Right lung (tissue), 5 donors: Measurements from ENCODE around the gene C20orf204. TPM values are rescaled to one million over a fixed set of nuclear protein-coding genes. Genes with fewer than 3 reads are reported as not detected.
A peak's percentile ranks its signal among the peaks of the same experiment; 100 is the strongest.

Experiments
- DNase-seq, 2 donors: peaks; one replicate each; pipeline ENCODE4 v3.0.0-alpha.2; 2013
- polyA plus RNA-seq, 5 donors: library from polyadenylated mRNA; unstranded; fragments of 120-200 nt; gene quantifications; one replicate each; pipeline versions ENCODE4 v1.2.1 to v1.2.3, GENCODE V29; 2013; ENCODE audit warnings: inconsistent platforms in 1 of 5, low replicate concordance in 1 of 5; ENCODE audit not compliant: insufficient read length in 5 of 5, insufficient read depth in 1 of 5

Gene C20orf204
- polyA plus RNA-seq, 5 donors: 0.66 to 1.7 (median 1.1) TPM

DNA sequence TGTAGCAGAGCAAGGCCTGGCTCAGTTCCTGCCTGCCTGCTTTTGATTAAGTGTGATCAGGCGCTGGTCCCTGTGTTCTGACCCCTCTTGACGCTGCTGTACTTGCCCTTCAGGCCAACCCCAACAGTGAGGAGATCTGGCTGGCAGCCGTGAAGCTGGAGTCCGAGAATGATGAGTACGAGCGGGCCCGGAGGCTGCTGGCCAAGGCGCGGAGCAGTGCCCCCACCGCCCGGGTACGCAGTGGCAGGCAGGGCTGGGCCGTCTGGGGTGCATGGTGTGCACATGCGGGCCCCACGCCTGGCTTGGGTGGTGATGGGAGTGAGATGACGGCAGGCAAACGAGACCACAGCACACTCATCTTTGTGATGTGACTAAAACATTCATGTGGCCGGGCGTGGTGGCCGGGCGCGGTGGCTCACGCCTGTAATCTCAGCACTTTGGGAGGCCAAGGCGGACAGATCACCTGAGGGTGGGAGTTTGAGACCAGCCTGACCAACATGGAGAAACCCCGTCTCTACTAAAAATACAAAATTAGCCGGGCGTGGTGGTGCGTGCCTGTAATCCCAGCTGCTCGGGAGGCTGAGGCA is 10.1 kb upstream of the C20orf204 start:
- DNase-seq: no peak

GRCh38 chr20:64027981-64028685 is 7.8 kb upstream of the C20orf204 start:
- DNase-seq: no peak

GRCh38 chr20:64029293-64030117 is 6.5 kb upstream of the C20orf204 start:
- DNase-seq: no peak

DNA sequence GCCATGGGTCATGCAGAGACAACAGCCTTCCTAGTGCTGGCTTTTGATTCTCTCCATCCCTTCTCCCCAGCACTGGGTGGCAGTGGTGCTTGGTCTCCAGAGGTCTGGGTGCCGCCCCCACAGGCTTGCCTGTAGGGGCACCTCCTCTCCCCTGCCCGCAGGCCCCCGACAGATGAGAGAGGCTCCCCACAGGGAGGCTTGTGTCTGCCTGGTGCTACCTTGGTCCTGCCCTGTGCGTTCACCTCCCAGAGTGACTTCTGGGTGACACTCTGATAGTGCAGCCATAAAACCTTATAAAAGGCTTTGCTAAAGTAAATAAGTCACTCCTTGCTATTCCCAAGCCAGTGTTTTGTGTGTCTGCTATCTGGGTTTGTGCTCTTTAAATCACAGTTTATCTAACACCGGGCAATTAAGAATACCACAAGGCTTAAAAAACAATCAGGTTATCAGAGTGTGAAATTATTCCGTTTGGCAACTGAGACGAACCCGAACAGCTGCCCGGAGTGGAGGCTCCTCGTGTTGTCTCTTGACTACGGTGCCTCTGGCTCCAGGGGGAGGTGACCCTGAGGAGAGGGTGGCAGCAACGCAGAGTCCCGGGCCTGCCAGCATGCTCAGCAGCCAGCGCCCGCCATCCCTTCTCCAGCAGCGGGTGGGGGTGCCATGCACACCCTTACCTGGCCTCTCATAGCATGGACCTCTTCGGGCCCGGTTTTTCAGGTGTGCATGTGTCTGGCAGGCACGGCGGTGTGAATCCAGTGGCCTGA is 5.4 kb upstream of the C20orf204 start:
- DNase-seq: no peak

DNA sequence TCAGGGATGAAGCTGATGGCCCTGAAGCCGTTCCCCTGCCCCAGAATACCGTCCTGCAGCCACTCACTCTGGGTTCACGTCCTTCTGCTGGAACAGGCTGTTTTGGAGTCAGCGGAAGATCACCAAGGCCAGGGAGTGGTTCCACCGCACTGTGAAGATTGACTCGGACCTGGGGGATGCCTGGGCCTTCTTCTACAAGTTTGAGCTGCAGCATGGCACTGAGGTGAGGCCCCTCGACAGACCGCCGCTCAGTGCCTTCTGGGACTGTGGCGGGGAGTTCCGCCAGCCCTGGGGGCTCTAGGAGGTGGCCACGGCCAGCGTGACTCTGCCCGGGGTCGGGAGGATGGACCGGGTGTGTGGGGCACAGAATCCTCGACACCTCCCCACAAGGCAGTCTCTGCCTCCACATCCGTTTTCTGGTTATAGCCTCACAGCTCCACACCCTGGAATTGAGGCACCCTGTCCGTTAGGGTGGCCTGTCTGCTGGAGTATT is 4.1 kb upstream of the C20orf204 start:
- DNase-seq: no peak

DNA sequence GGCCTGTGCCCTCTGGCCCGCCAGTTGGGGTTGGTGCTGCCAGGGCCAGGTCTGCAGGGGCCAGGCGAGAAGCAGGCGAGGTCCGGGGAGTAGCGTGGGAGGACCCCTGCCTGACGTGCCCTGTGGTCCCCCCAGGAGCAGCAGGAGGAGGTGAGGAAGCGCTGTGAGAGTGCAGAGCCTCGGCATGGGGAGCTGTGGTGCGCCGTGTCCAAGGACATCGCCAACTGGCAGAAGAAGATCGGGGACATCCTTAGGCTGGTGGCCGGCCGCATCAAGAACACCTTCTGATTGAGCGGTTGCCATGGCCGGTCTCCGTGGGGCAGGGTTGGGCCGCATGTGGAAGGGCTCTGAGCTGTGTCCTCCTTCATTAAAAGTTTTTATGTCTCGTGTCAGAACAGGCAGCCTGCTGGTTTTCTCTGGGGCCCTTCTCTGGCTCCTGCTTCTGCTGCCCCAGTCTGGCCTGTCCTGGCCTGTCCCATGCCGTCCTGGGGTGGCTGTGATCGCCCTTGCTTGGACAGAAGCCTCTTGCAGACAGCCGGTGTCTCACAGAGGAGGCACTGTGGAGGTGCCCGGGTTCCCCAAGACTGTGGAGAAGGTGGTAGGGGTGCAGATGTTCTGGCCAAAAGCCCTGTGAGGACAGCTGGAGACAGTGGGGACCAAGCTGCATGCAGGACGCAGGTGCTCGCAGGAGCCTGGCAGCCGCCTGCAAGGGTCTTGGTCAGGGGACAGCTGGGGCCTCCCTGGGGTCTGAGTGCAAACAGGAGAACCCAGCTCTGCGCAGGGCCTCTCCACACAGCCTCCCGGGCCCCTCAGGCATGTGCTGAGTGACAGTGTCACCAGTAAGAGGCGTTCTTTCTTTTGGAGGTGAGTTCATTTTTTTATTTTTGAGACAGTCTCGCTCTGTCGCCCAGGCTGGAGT is 3.0 kb upstream of the C20orf204 start:
- no peak for DNase-seq

DNA sequence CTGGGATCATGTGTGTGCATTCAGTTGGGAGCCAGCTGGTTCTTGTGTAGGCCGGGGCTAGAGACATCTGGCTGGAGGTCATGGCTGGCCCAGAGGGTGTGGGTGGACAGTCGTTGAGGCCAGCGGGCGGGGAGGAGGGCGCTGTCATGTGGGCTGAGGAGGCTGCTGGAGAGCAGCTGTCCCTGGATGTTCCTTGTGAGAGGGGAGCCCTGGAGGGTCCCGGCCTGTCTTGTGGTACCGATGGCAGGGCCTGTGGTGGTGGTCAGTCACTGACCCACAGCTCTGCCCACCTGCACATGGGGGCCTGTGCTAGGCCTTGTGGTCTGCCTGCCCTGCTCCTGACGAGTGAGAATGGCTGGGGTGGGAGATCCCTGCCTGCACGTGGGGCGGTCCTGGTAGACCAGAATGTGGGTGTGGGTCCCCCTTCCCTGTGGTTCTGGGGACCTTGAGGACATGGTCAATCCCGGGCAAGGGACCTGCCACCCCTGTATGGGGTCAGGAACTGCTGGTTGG is 1.9 kb upstream of the C20orf204 start:
- no peak for DNase-seq

GRCh38 chr20:64035066-64035932 is 683 bp upstream of the C20orf204 start:
- no peak for DNase-seq

GRCh38 chr20:64036346-64037198 is 590 bp downstream of the C20orf204 start:
- no peak for DNase-seq

- no peak for DNase-seq
Observed at GRCh38 chr20:64037199-64037497, 1.2 kb downstream of the C20orf204 start.

DNA sequence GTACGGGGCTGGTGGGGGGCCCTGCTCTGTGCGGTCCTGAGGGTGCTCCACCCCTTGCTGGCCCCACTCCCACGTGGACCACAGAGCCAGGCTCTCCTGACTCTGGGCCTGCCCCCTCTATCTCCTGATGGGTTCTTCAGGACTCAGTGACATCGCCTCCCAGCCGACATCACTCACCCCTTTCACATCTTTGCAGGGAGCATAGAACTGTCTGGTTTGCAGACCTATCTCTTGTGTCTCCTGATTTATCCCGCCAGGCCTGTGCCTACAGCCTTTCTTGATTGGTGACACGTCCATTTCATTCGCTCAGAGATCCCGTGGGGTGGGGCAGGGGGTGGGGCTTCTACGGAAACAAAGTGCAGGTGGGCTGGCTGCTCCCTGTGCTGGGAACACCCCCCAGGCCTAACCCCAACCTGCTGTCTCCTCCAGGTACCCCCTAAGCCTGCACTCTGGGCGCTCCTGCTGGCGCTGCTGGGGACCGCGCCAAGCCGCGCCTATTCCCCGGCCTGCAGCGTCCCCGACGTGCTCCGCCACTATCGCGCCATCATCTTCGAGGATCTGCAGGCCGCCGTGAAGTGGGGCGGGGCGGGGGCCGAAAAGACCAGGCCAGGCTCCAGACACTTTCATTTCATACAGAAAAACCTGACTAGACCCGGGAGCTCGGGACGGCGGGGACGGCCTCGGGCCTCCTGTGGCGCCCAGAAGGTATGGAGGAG is 1.7 kb downstream of the C20orf204 start:
- DNase-seq: no peak

GRCh38 chr20:64038224-64038564 is 2.2 kb downstream of the C20orf204 start:
- DNase-seq: no peak

DNA sequence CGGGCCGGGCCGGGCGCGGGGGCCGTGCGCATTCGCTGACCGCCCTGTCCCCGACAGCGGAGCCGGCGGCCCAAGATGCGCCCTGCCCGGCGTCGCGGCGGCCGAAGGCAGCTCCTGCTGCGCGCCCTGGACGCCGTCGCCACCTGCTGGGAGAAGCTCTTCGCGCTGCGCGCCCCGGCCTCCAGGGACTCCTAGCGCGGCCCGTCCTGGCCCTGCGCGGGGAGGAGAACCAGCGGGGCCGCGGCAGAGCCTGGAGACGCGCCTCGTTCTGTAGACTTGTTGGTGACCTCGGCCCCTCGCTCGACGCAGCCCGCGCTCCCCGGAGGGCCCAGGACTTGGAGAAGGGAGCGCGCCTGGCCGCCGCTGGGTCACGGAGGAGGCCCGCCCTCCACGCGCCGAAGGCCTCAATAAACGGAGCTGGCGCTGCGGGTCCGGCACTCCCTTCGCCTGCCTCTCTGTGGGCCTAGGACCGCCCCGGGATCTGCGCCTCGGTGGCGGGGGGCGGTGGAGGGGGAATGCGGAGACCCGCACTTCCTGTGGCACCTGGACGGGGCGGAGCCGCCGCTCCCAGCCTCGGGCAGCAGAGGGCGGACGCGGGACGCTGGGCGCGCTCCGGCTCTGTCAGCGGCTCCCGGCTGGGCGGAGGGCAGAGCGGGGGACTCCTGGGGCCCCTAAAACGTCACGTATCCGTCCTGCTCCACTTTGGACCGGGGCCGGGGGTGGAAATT is 2.7 kb downstream of the C20orf204 start:
- DNase-seq: peak; percentile 64 to 67

- no peak for DNase-seq
Observed at GRCh38 chr20:64039293-64040160, 3.5 kb downstream of the C20orf204 start.

- no peak for DNase-seq
Observed at GRCh38 chr20:64040231-64041039, 4.5 kb downstream of the C20orf204 start.
